ENCODE data around the gene OPN1SW.

OPN1SW gene

DNA sequence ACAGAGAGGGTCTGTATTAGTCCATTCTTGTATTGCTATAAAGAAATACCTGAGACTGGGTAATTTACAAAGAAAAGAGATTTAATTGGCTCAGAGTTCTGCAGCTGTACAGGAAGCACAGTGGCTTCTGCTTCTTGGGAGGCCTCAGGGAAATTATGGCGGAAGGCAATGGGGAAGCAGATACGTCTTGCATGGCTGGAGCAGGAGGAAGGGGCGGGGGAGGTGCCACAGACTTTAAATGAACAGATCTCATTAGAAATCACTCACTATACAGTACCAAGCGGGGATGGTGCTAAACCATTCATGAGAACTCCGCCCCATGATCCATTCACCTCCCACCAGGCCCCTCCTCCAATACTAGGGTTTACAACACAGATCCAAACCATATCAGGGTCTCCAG lies 40.2 kb downstream of the OPN1SW start:
- peaks cover 21% of the 10 kb centered on the region for H3K4me1 Mint-ChIP-seq
- H3K27ac Mint-ChIP-seq, result peak overlapping the region; percentile 79
- peak; percentile 59 for ATAC-seq
- no peaks in the 10 kb centered on the region for H3K27me3 Mint-ChIP-seq
- H3K9me3 Mint-ChIP-seq, result no peaks in the 10 kb centered on the region
- no peak overlapping the region for H3K4me3 Mint-ChIP-seq
- H3K36me3 Mint-ChIP-seq, result no peaks in the 10 kb centered on the region

DNA sequence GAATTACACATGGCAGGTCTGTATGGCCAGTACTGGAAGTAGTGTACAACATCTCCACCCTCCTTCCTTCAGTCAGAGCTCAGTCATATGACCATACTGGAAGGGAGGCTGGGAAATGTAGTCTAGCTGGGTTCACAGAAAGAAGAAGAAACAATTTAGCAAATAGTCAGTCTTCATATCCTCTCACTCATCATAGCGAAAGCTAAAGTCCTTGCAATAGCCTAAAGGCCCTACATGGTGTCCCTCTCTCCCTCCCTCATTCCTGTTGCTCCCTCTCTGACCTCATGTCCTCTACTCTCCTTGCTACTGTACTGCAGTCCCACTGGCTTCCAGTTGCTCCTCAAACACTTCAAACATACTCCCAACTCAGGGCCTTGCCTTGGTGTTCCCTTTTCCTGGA lies 40.7 kb downstream of the OPN1SW start:
- peaks cover 15% of the 10 kb centered on the region for H3K4me1 Mint-ChIP-seq

DNA sequence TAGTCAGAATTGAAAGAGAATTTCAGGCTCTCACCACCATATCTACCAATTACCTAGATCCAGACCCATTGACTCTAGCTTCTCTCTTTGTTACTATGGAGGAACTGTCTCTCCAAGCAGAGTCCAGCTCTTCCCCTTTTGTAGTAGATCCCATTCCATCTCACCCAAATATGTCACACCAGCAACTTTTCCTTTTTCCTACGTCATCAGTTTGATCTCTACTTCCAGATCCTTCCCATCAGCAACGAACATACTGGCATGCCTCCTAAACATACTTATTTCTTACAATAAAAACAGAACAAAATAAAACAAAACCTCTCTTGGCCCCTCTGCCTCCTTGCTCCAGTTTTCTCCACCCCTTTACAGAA lies 42.3 kb downstream of the OPN1SW start:
- no peak for ATAC-seq
- H3K36me3 Mint-ChIP-seq, result no peaks in the 10 kb centered on the region
- no peak overlapping the region for H3K4me3 Mint-ChIP-seq
- H3K27ac Mint-ChIP-seq, result no peak overlapping the region
- no peaks in the 10 kb centered on the region for H3K9me3 Mint-ChIP-seq
- peaks cover 5% of the 10 kb centered on the region for H3K4me1 Mint-ChIP-seq
- no peaks in the 10 kb centered on the region for H3K27me3 Mint-ChIP-seq

More for the DNA sequence above, 40.7 kb downstream of the OPN1SW start:
- Mint-ChIP-seq H3K4me3 (no peak overlapping the region), H3K27ac (peak overlapping the region; percentile 79), H3K36me3 (no peaks in the 10 kb centered on the region), H3K27me3 (no peaks in the 10 kb centered on the region), H3K9me3 (no peaks in the 10 kb centered on the region)
- ATAC-seq, result no peak

DNA sequence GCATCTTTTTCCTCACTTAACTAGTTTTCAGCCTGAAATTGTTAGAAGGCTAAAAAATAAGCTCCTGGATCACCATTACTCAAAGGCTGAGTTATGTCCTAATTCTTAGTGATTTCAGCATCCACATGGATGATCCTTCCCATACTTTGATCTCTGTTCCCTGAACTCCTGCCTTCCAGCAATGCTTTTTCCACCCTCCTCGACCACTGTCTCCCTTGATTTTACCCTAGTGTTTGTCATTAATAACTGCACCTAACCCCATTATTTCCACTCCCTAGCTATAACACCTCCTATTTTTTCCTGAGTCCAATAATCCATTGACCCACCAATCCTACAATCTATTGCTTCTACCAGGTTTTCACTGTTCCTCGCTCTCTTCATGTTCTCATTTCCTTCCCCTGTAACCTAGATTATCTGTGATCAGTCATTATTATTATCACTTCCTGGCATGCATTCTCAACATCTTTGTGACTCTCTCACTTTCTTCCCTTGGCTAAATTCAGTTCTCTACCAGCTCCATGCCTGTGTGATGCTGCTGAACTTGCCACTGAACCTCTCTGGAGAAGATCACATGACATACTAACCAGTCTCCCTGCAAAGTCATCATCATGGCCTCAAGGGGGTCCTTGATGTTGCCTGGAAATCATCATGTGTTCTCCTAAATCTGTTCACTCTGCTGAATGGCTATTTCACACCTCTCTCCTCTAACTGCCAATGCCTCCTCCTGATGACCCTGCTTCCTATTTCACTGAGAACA lies 42.9 kb downstream of the OPN1SW start:
- H3K4me3 Mint-ChIP-seq, result no peak overlapping the region
- ATAC-seq, result no peak
- H3K36me3 Mint-ChIP-seq, result no peaks in the 10 kb centered on the region
- H3K4me1 Mint-ChIP-seq, result no peaks in the 10 kb centered on the region
- no peak overlapping the region for H3K27ac Mint-ChIP-seq
- H3K9me3 Mint-ChIP-seq, result no peaks in the 10 kb centered on the region
- no peaks in the 10 kb centered on the region for H3K27me3 Mint-ChIP-seq

DNA sequence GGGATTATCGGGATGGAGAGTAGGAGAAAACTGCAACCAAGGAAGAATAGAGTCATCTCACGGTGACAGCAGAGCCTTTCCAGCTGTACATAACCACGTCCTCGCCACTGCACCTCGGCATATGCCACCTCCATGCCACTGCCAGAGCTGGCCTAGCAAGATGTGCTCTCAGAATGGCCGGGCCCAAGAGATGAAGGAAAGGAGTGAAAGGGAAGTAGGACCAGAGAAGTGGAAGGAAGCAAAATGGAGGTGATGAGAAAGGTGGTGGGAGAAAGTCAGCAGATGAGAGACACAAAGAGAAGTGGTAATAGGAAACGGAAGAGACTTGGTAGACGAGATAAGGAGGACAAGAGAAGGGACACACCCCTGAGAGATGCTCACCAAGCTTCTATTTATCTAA lies 44.4 kb downstream of the OPN1SW start:
- H3K36me3 Mint-ChIP-seq, result no peaks in the 10 kb centered on the region
- H3K4me1 Mint-ChIP-seq, result peaks cover under 1% of the 10 kb centered on the region
- ATAC-seq, result no peak
- H3K27me3 Mint-ChIP-seq, result no peaks in the 10 kb centered on the region
- H3K4me3 Mint-ChIP-seq, result no peak overlapping the region
- H3K27ac Mint-ChIP-seq, result no peak overlapping the region
- H3K9me3 Mint-ChIP-seq, result no peaks in the 10 kb centered on the region

DNA sequence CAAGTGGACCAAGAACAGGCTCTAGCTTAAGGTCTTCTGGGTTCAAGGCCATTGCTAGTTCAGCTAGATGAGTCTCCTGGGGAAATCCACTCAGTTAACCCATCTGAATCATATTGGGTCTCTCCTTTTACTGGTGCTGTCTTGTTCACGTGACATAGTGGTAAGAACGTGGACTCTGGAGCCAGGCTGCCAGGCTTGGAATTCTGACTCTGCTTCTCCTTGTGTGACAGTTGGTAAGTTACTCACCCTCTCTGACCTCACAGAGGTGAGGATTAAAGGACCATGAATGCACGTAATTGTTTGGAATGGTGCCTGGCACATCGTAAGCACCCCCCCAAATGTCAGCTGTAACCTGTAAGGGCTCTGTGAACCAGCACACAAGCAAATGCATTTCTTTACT lies 46.1 kb downstream of the OPN1SW start:
- no peak for ATAC-seq

DNA sequence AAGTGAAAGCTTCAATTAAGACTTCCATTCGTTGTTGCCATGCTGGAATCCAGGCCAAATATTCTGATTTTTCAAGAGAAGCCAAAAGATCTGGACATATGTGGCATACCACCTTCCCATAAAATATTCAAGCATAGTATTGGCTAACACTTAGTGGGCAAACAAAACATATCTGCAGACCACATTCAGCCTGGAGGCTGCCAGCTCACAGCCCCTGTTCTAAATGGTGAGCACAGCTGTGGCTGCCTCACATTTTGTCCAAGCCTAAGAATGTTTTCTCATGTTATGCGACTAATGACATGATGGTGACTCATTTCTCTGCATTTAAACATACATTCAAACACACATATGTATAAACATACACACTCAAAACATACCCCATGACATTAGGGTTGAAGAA lies 47.0 kb downstream of the OPN1SW start:
- no peak for ATAC-seq

More for the DNA sequence above, 46.1 kb downstream of the OPN1SW start:
- no peaks in the 10 kb centered on the region for H3K27me3 Mint-ChIP-seq
- no peak overlapping the region for H3K4me3 Mint-ChIP-seq
- peaks cover 14% of the 10 kb centered on the region for H3K4me1 Mint-ChIP-seq
- no peaks in the 10 kb centered on the region for H3K36me3 Mint-ChIP-seq
- no peaks in the 10 kb centered on the region for H3K9me3 Mint-ChIP-seq
- H3K27ac Mint-ChIP-seq, result no peak overlapping the region

DNA sequence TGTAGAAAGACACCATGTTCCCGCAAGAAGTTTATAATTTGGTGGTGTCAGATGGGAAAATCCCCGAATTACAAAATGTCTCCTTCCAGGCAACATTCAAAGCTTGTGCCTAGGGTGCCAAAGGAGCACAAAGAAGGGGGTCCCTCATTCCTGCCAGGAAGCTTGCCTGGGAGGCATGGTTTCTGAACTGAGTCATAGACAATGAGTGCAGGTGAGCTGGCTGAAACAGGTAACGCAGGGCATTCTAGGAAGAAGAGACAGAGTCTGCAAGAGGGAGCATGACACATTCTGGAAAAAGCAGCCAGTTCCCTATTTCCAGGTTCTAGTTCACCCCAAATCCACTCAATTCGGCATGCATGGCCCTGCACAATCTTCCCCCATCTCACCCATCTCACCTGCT lies 48.4 kb downstream of the OPN1SW start:
- peaks cover 14% of the 10 kb centered on the region for H3K4me1 Mint-ChIP-seq
- ATAC-seq, result no peak
- H3K9me3 Mint-ChIP-seq, result no peaks in the 10 kb centered on the region
- no peaks in the 10 kb centered on the region for H3K36me3 Mint-ChIP-seq
- no peaks in the 10 kb centered on the region for H3K27me3 Mint-ChIP-seq
- no peak overlapping the region for H3K27ac Mint-ChIP-seq
- H3K4me3 Mint-ChIP-seq, result no peak overlapping the region

More for the DNA sequence above, 47.0 kb downstream of the OPN1SW start:
- Mint-ChIP-seq H3K36me3 (no peaks in the 10 kb centered on the region), H3K27ac (no peak overlapping the region), H3K4me1 (peaks cover 14% of the 10 kb centered on the region), H3K4me3 (no peak overlapping the region), H3K27me3 (no peaks in the 10 kb centered on the region), H3K9me3 (no peaks in the 10 kb centered on the region)

DNA sequence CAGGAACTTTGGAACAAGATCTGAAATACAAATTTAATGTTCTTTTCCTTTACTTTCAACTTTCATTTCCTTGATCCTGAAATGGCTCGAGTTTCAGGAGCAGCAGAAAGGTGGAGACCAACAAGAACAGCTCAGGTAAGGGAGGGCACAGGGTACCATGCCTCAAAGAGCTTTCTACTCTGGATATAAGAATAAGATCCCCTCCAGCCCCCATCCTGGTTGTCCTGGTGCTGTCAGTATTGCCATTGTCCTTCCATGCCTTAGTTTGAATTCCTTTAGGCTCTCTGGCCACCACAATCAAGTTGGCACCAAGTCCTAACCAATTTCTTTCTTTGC lies 48.9 kb downstream of the OPN1SW start:
- Mint-ChIP-seq H3K27me3 (no peaks in the 10 kb centered on the region), H3K4me3 (no peak overlapping the region), H3K27ac (no peak overlapping the region), H3K36me3 (no peaks in the 10 kb centered on the region), H3K9me3 (no peaks in the 10 kb centered on the region), H3K4me1 (peaks cover 14% of the 10 kb centered on the region)
- ATAC-seq, result no peak

DNA sequence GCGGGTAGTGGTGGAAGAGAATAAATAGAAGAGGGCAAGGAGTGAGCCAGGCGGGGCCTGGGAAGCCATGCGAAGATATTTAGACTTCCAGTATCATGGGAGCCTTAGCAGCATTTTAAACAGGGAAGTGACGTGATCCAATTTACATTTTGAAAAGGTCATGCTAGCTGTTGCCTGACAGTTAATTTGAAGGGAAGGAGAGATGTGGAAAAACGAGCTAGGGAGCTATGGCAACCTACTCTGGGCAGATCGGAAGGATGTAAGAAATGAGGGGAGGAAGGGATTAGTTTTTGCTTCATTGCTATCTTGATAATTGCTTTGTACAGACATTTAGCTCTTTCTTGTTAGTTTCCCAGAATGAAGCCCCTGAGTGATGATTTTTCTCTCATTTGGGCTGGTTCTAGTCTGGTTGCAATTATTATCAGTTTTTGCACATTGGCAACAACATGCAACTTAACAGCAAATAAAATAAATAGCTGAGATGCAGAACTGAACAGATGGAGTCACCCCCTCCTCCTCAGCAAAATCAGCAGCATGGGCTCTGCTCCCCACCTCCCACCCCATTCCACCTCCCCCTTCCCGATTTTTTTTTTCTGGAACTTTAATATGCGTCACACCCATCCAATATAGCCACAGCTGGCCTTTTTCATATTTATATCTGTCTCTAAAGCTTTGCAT lies 49.4 kb downstream of the OPN1SW start:
- H3K36me3 Mint-ChIP-seq, result no peaks in the 10 kb centered on the region
- no peak overlapping the region for H3K4me3 Mint-ChIP-seq
- H3K27me3 Mint-ChIP-seq, result no peaks in the 10 kb centered on the region
- no peaks in the 10 kb centered on the region for H3K9me3 Mint-ChIP-seq
- no peak for ATAC-seq
- no peak overlapping the region for H3K27ac Mint-ChIP-seq
- peaks cover 14% of the 10 kb centered on the region for H3K4me1 Mint-ChIP-seq

DNA sequence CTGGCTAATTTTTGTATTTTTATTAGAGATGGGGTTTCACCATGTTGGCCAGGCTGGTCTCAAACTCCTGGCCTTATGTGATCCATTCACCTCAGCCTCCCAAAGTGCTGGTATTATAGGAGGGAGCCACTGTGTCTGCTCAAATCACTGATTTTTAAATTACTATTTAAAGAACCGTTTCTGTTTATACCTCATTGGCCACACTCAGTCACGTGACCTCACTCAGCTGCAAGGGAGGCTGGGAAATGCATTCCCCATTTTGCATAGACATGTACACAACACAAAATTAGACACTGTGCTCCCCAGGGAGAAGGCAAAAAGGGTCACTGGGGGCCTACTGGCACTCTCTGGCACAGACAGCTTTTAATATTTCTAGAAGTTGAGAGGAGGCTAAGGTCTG lies 50.1 kb downstream of the OPN1SW start:
- Mint-ChIP-seq H3K4me1 (peaks cover 14% of the 10 kb centered on the region), H3K27me3 (no peaks in the 10 kb centered on the region), H3K36me3 (no peaks in the 10 kb centered on the region), H3K9me3 (no peaks in the 10 kb centered on the region), H3K27ac (no peak overlapping the region), H3K4me3 (no peak overlapping the region)
- no peak for ATAC-seq

DNA sequence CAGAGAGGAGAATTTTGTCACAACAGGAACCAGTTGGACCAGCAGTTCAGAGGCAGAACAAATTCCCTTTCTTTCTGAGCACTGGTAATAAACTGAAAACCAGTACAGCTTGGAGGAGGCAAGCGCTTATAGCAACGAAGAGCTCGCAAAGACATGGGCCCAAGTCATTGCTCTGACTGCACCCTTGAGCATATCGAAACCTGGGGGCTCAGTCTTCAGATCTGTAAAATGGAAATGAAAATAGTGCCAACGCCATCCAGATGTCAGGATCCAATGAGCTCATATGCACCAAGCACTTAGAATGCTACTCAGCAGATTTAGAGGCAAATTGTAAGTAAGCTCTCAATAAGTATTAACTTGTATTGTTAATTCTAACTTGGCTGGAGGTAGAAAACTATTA lies 50.9 kb downstream of the OPN1SW start:
- no peaks in the 10 kb centered on the region for H3K9me3 Mint-ChIP-seq
- H3K36me3 Mint-ChIP-seq, result no peaks in the 10 kb centered on the region
- H3K27ac Mint-ChIP-seq, result no peak overlapping the region
- H3K4me1 Mint-ChIP-seq, result peaks cover 14% of the 10 kb centered on the region
- H3K27me3 Mint-ChIP-seq, result no peaks in the 10 kb centered on the region
- no peak overlapping the region for H3K4me3 Mint-ChIP-seq
- ATAC-seq, result no peak
